DMS53 (cell line): ENCODE measurements around the gene PHACTR1.
"Not testable (repeated sequence)": the region's sequence is repeated elsewhere in the genome, so short reads cannot be mapped to it uniquely, and the experiment has no call there.

Experiments
- DNase-seq: peaks from one replicate; lab custom pipeline; 2025; lab: John Stamatoyannopoulos, UW

Gene PHACTR1

GRCh38 chr6:12899046-12899833, 182.7 kb downstream of the PHACTR1 start:
- no peak for DNase-seq

DNA sequence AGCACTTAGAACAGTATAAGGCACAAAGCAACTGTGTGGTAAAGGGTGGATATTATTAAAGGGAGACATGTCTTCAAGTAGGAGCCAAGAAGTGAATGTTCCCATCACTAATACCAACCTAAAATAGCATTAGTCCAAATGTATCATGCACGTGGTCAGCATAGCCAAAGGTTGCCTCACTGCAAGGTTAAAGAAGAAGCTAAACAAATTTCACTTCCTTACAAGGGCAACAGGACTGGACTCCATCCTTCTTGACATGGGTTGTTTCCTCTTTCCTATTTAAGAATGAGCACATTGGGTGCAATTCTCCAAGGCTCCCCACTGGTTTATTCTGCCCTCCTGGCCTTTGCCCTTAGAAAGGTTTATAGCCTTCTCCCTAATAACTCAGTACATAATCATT, 186.7 kb downstream of the PHACTR1 start:
- DNase-seq, result no peak

GRCh38 chr6:12909833-12910232, 193.3 kb downstream of the PHACTR1 start:
- no peak for DNase-seq

GRCh38 chr6:12911427-12911826, 194.9 kb downstream of the PHACTR1 start:
- DNase-seq, result peak; percentile 70

DNA sequence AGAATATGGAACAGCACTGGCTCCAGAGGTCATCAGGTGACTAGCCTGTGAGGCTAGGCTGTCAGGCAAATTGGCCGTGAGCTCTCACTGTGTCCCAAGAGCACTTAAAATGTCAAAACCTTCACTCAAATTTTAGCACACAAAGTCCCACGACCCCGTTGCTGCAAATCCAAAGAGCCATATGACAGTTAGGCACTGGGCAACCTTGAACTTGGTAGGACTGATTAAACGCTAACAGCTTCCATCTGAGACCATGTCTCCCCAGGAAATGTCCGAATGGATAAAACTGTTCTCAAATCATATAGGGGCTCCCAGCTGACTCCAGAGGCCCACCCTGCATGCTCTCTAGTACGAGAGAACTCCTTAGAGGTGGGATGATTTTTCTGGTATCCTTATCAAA, 196.6 kb downstream of the PHACTR1 start:
- DNase-seq, result no peak

DNA sequence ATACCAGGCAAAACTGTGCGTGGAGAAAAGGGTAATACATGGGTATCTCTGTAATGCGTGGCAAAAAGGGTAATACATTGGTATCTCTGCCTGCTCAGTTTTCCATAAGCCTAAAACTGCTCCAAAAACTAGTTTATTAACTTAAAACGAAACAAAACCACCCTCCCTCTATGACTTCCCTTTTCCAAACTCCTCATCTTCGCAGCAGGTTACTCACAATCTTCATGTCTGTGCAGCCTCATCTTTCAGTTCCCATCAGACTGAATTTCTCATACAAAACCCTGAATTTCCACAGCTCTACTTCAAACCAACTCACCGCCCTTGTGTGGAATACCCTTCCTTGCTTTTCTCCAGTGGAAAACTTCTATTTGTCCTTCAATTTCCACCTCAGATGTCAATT, 199.4 kb downstream of the PHACTR1 start:
- DNase-seq, result no peak

- DNase-seq, result no peak
Observed at GRCh38 chr6:12916420-12917136, 200.0 kb downstream of the PHACTR1 start.

DNA sequence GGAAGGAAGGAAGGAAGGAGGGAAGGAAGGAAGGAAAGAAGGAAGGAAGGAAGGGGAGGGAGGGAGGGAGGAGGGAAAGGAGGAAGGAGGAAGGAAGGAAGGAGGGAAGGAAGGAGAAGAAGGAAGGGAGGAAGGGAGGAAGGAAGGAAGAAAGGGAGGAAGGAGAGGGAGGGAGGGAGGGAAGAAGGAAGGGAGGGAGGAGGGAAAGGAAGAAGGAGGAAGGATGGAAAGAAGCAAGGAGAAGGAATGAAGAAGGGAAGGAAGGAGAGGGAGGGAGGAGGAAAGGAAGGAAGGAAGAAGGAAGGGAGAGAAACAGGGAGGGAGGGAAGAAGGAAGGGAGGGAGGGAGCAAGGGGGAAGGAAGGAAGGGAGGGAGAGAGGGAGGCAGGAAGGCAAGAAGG, 204.9 kb downstream of the PHACTR1 start:
- no peak for DNase-seq

- DNase-seq, result peak; percentile 72
Observed at GRCh38 chr6:12923644-12924235, 207.2 kb downstream of the PHACTR1 start.

GRCh38 chr6:12924911-12925310, 208.3 kb downstream of the PHACTR1 start:
- DNase-seq, result no peak

DNA sequence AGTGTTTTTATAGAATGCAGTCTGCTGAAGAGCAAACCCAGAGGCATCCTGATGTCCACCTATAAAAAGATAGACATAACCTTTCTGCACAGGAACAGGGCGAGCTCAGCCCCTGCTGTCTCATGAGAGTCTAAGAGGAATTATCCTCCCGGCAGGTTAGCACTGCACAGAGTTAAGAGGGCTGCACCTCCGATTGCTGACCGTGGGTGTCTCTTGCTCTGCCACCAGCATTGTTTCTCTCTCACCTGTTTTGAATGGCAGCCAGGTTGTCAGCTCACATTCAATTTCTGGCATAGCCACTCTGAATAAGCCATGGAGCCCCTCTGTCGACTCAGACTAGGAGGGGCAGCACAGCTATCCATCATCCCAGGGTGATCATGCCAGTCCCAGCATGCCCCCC, 211.2 kb downstream of the PHACTR1 start:
- no peak for DNase-seq

DNA sequence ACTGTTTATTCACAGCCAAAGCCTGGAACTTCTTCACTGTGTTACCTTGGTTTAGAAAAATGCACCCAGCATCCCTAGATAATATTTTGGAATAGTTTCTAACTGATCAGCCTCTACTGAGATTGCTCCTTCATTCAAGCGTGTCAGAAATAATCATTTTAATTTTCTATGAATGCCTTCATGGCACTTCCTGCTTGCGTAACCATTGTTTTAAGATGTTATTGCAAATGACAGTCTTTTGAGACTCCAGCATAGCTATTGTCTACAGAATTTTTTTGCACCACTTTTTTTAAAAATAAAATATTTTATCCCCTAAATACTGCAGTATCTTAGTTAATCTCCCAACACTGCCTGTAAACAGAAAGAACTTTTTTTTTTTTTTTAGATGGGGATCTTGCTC, 213.1 kb downstream of the PHACTR1 start:
- no peak for DNase-seq

DNA sequence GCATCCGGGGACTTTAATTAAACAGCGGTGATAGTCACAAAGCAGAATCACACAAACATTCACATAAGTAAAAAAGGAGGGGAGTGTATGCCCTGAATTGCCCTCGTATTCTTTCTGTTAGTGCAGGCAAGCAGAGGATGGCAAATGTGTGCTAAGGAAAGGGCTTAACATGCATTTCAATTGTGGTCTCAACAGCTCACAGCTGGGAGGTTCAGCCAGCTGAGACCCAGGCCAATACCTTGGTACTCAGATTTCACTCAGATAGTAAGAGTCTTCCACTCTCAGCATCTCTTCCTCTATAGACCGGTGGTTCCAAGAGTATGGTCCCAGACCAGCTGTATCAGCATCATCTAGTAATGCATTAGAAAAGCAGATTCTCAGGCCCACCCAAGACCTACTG, 215.1 kb downstream of the PHACTR1 start:
- DNase-seq, result no peak

DNA sequence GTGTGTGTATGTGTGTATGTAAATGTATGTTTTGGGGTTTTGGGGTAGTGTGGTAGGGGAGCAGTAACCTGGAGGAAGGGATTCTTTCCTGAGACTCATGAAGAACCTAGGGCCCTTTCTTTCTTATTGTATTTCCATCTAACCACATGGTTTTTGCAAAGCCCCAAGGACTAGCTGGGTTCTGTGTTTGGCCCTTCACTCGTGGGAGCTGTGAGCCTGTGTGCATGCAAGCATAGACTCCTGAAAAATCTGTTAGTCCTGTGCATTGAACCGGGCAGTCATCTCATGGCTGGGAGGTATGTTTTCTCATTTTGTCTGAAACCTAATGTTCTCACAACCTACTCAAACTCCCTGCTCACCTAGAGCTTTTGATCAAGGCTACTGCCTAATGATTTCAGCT, 219.1 kb downstream of the PHACTR1 start:
- no peak for DNase-seq

- no peak for DNase-seq
Observed at GRCh38 chr6:12937971-12938370, 221.4 kb downstream of the PHACTR1 start.

GRCh38 chr6:12939314-12939713, 222.7 kb downstream of the PHACTR1 start:
- no peak for DNase-seq

GRCh38 chr6:12941422-12941821, 224.9 kb downstream of the PHACTR1 start:
- DNase-seq, result no peak

DNA sequence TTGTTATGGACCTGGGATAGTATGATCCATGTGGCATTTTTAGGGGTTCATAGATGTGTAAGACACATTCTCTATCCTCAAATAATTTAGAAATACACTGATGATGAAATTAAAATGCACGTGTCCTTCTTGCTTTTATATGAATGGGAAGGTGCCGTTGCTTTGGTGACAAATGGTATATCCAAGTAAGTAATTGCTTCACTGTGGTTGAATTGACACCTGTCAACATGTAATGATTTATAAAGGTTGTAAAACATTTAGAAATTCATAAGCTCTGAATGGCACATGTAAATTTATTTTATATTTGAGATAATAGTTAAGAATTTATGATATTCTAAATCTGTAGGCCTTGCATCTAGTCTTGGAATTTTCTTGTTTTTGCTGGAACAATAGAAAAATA, 227.0 kb downstream of the PHACTR1 start:
- DNase-seq, result no peak

DNA sequence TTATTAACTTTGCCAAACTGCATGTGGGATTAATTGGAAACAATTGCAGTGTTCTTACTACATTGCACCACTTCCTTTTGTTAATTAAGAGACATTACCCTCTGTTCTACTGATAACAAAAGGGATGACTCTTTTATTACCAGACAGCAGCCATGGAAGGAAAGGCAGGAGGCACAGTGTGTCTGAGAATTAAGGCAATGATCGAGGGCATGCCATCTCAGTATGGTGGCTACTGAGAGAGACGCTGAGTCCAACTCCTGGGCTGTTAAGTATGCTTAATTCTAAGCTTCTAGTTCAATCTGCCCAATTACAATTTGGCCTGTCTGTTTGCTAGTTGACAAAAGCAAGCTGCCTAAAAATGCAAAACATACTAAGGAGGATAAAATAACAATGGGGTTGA, 227.4 kb downstream of the PHACTR1 start:
- no peak for DNase-seq

- DNase-seq, result not testable (repeated sequence)
Observed at GRCh38 chr6:12944528-12944927, 228.0 kb downstream of the PHACTR1 start.

- no peak for DNase-seq
Observed at GRCh38 chr6:12947151-12947871, 230.7 kb downstream of the PHACTR1 start.

GRCh38 chr6:12947967-12948366, 231.4 kb downstream of the PHACTR1 start:
- no peak for DNase-seq

- no peak for DNase-seq
Observed at GRCh38 chr6:12950976-12951375, 234.4 kb downstream of the PHACTR1 start.
